IMR-90 (cell line): Measurements from ENCODE around the gene LPO. TPM values are rescaled to one million over a fixed set of nuclear protein-coding genes. Genes with fewer than 3 reads are reported as not detected.

Source experiments
- ATAC-seq: fragments of 200-7000 bp; cut with Tn5 transposase; 2 replicates; pipeline ENCODE4 v1.9.1; 2020; ENCODE audit warnings: low read depth, mild to moderate bottlenecking, moderate library complexity
- BruUV-seq: library from RNA; stranded (reverse); fragments of 400-500 nt; replicated peaks from 2 replicates; lab custom pipeline; 2021; lab: Mats Ljungman, UMichigan
- CTCF ChIA-PET: fragments of 300-600 bp; formaldehyde crosslinking; extraction: SDS; loops from one replicate; lab custom pipeline; 2021; ENCODE audit warnings: antibody characterized with exemption; lab: Yijun Ruan, JAX
- POLR2A ChIA-PET: fragments of 300-600 bp; sonication (Branson Sonifier 250); formaldehyde crosslinking; loops from one replicate; lab custom pipeline; 2022; ENCODE audit warnings: antibody characterized with exemption; ENCODE audit not compliant: unreplicated experiment; lab: Charles Lee
- DNase-seq: peaks from one replicate; pipeline ENCODE4 v3.0.0; 2013
- H2AFZ ChIP-seq: replicated peaks from 2 replicates; pipeline ENCODE3; 2013; ENCODE audit warnings: low read length, mild to moderate bottlenecking; ENCODE audit not compliant: poor library complexity
- H2AK5ac ChIP-seq: 2 replicates; pipeline ENCODE4 v1.6.1; 2013; ENCODE audit warnings: low read depth, low read length, inconsistent platforms
- H2AK9ac ChIP-seq: replicated peaks from 2 replicates; pipeline ENCODE3; 2013; ENCODE audit warnings: mild to moderate bottlenecking, low read depth, low read length, moderate library complexity; ENCODE audit not compliant: poor library complexity
- H2BK120ac ChIP-seq: 2 replicates; pipeline ENCODE4 v1.6.1; 2013; ENCODE audit warnings: low read depth, low read length, inconsistent platforms
- H2BK15ac ChIP-seq: 3 replicates; pipeline ENCODE4 v1.6.1; 2013; ENCODE audit warnings: low read depth, low read length, inconsistent platforms
- H2BK20ac ChIP-seq: 2 replicates; pipeline ENCODE4 v1.6.1; 2013; ENCODE audit warnings: low read depth, mild to moderate bottlenecking, inconsistent platforms, low read length, moderate library complexity
- H2BK5ac ChIP-seq: 2 replicates; pipeline ENCODE4 v1.6.1; 2013; ENCODE audit warnings: mild to moderate bottlenecking, low read depth, low read length, inconsistent platforms; ENCODE audit not compliant: poor library complexity, severe bottlenecking
- H3K14ac ChIP-seq: replicated peaks from 2 replicates; pipeline ENCODE4 v1.6.1; 2013; ENCODE audit warnings: low read depth, low read length, inconsistent platforms
- H3K18ac ChIP-seq: 2 replicates; pipeline ENCODE4 v1.6.1; 2013; ENCODE audit warnings: low read depth, low read length, control low read depth
- H3K23ac ChIP-seq: 2 replicates; pipeline ENCODE4 v1.6.1; 2013; ENCODE audit warnings: low read depth, low read length, inconsistent platforms
- H3K27ac ChIP-seq: 2 replicates; pipeline ENCODE4 v1.5.1; 2013; ENCODE audit warnings: mild to moderate bottlenecking, control low read depth, low read length; ENCODE audit not compliant: insufficient read depth
- H3K27me3 ChIP-seq: 2 replicates; pipeline ENCODE4 v1.6.1; 2013; ENCODE audit warnings: low read length; ENCODE audit not compliant: control insufficient read depth, insufficient read depth
- H3K36me3 ChIP-seq: 2 replicates; pipeline ENCODE4 v1.6.1; 2013; ENCODE audit warnings: low read length, mixed read lengths; ENCODE audit not compliant: control insufficient read depth, insufficient read depth
- H3K4ac ChIP-seq: 2 replicates; pipeline ENCODE4 v1.6.1; 2013; ENCODE audit warnings: low read depth, low read length, inconsistent platforms
- H3K4me1 ChIP-seq: 2 replicates; pipeline ENCODE4 v1.6.1; 2013; ENCODE audit warnings: low read length, mixed read lengths; ENCODE audit not compliant: control insufficient read depth, insufficient read depth
- H3K4me2 ChIP-seq: 2 replicates; pipeline ENCODE4 v1.6.1; 2013; ENCODE audit warnings: low read depth, mild to moderate bottlenecking, control low read depth, low read length, moderate library complexity
- H3K4me3 ChIP-seq: 2 replicates; pipeline ENCODE4 v1.5.1; 2013; ENCODE audit warnings: low read depth, mild to moderate bottlenecking, control low read depth, low read length, moderate library complexity; ENCODE audit not compliant: insufficient read depth
- H3K56ac ChIP-seq: 2 replicates; pipeline ENCODE4 v1.6.1; 2013; ENCODE audit warnings: low read length, inconsistent platforms; ENCODE audit not compliant: insufficient read depth; ENCODE audit errors: extremely low read depth
- H3K79me1 ChIP-seq, 2 experiments: 2 replicates each; pipeline ENCODE4 v1.6.1; 2013; ENCODE audit warnings: low read length in 2 of 2, inconsistent platforms in 1 of 2, low read depth in 1 of 2
- H3K9ac ChIP-seq: 2 replicates; pipeline ENCODE4 v1.6.1; 2013; ENCODE audit warnings: low read depth, low read length, control low read depth
- H3K9me1 ChIP-seq: 2 replicates; pipeline ENCODE4 v1.6.1; 2013; ENCODE audit warnings: low read length, inconsistent platforms; ENCODE audit not compliant: insufficient read depth
- H3K9me3 ChIP-seq: 2 replicates; pipeline ENCODE4 v1.6.1; 2013; ENCODE audit warnings: low read length; ENCODE audit not compliant: control insufficient read depth, insufficient read depth
- H4K20me1 ChIP-seq: 2 replicates; pipeline ENCODE4 v1.6.1; 2013; ENCODE audit warnings: low read length, inconsistent platforms; ENCODE audit not compliant: insufficient read depth
- H4K5ac ChIP-seq: 2 replicates; pipeline ENCODE4 v1.6.1; 2013; ENCODE audit warnings: mild to moderate bottlenecking, low read depth, low read length, control low read depth
- H4K8ac ChIP-seq, 2 experiments: 2 replicates each; pipeline ENCODE4 v1.6.1; 2013; ENCODE audit warnings: low read depth in 2 of 2, low read length in 2 of 2, control low read depth in 1 of 2, inconsistent platforms in 1 of 2
- H4K91ac ChIP-seq: 2 replicates; pipeline ENCODE4 v1.6.1; 2013; ENCODE audit warnings: low read depth, low read length, inconsistent platforms; ENCODE audit not compliant: insufficient read depth
- CEBPB ChIP-seq: IDR thresholded peaks from 2 replicates; pipeline ENCODE4 v1.6.1; 2012; ENCODE audit warnings: low read depth, low read length, improper control_type of control experiment
- FOS ChIP-seq: fragments of 150-350 bp; IDR thresholded peaks from 2 replicates; pipeline ENCODE4 v1.6.1; 2016; ENCODE audit warnings: low read depth, low read length
- WGBS, 2 experiments: methylation state at CpG; one replicate each; pipeline versions ENCODE4 v1.1.5 to v1.1.7; 2013; ENCODE audit warnings: missing lambda C conversion rate in 2 of 2; ENCODE audit not compliant: insufficient read length in 1 of 2; ENCODE audit errors: extremely low coverage in 2 of 2; 5-methylcytosine and 5-hydroxymethylcytosine counted together
- dilution Hi-C: fragments of 300-500 bp; cut with HindIII; formaldehyde crosslinking; loops from one replicate; pipeline ENCODE4 v1.14.3; 2018; ENCODE audit warnings: low sequenced_read_pairs; ENCODE audit not compliant: unreplicated experiment
- in situ Hi-C: fragments of 300-500 bp; cut with MboI; formaldehyde crosslinking; loops from 3 replicates; pipeline ENCODE4 v1.14.3; 2019; ENCODE audit warnings: low sequenced_read_pairs, inconsistent platforms, mixed read lengths
- intact Hi-C: fragments of 100-400 bp; cut with micrococcal nuclease; formaldehyde crosslinking; loops from 2 replicates; pipeline ENCODE4 v1.10.0; 2022
- polyA plus RNA-seq, 3 experiments: library from polyadenylated mRNA; depleted of rRNA; stranded (reverse); fragments of >200 nt; gene quantifications; 2 replicates each; pipeline ENCODE4 v1.2.3, GENCODE V29; 2012; ENCODE audit warnings: low replicate concordance in 1 of 3
- total RNA-seq: library from RNA; depleted of rRNA; stranded (reverse); fragments of >200 nt; gene quantifications from 2 replicates; pipeline ENCODE4 v1.2.3, GENCODE V29; 2012

The LPO gene
- total and polyA plus RNA-seq, 2 of the 4 experiments (the other 2 are of a cell fraction) = not detected

DNA sequence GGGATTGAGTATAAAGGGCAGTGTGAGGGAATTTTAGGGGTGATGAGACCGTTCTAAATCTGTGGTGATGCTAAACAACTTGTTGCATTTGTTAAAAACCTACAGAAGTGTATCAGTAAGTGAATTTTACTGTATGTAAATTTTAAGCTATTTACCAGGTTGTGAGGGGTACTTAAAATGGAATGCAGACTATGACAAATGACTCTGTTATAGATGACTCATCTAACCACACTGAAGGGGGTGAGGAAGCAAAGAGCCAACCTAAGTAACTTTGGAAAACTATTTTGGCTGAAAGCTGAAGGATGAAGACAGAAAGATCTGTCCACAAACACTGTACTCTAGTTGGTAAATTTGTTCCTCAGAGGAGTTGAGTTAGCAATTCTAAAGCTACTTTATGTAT, 14.1 kb upstream of the LPO start:
- H2AFZ ChIP-seq = no peak overlapping the region
- no peak overlapping the region for H2BK15ac ChIP-seq
- no peak overlapping the region for H2BK120ac ChIP-seq
- H4K20me1 ChIP-seq = no peaks in the 10 kb centered on the region
- in situ Hi-C loops = no loop called here
- H3K27ac ChIP-seq = no peak overlapping the region
- ATAC-seq = no peak
- intact Hi-C loops = no loop called here
- H2AK9ac ChIP-seq = no peak overlapping the region
- 25% methylated on average over 1 of the region's 1 CpG; no CpG with 5 or more reads in 1 of the 2 experiments for WGBS, 2 experiments
- ChIA-PET CTCF (no interaction called here), POLR2A (no interaction called here)
- peaks cover 3% of the 10 kb centered on the region; the same call in 1 of the 2 replicates for H3K4me1 ChIP-seq
- H4K8ac ChIP-seq = no peak overlapping the region
- no peak overlapping the region for H3K18ac ChIP-seq
- H2BK20ac ChIP-seq = no peak overlapping the region
- peaks cover 2% of the 10 kb centered on the region; the same call in 1 of the 2 replicates for H3K9me1 ChIP-seq
- H3K23ac ChIP-seq = no peak overlapping the region
- 0 out of 2 replicates have a peak overlapping the region, but pooled peaks have one; percentile 16 for H3K56ac ChIP-seq
- H3K14ac ChIP-seq = no peak overlapping the region
- peak; percentile 46 for DNase-seq
- H2AK5ac ChIP-seq = no peak overlapping the region
- no peak overlapping the region for H3K4ac ChIP-seq
- H3K4me2 ChIP-seq = no peak overlapping the region
- dilution Hi-C loops = no loop called here
- H3K4me3 ChIP-seq = no peak overlapping the region
- no peaks in the 10 kb centered on the region for H3K79me1 ChIP-seq
- H4K91ac ChIP-seq = no peak overlapping the region
- H4K5ac ChIP-seq = no peak overlapping the region
- no peaks in the 10 kb centered on the region for H3K36me3 ChIP-seq
- no peak overlapping the region for H2BK5ac ChIP-seq
- no peak overlapping the region for H3K9ac ChIP-seq
- TF ChIP-seq CEBPB = no peak
- TF ChIP-seq FOS = peak; percentile 47; the same call in 1 of the 2 replicates
- H3K27me3 ChIP-seq = no peaks in the 10 kb centered on the region; the same call in 1 of the 2 replicates
- no TSS peak for BruUV-seq
- H3K9me3 ChIP-seq = no peaks in the 10 kb centered on the region
